PC-3 (cell line): ENCODE data around the gene PPP2R5D.

Experiments
- CTCF ChIP-seq: fragments of 300-600 bp; sonication (generic); conservative IDR thresholded peaks from 2 replicates; pipeline ENCODE4 v1.5.1; 2017; ENCODE audit warnings: antibody characterized with exemption, low read depth, mild to moderate bottlenecking, low read length
- EZH2 ChIP-seq: fragments of 300-600 bp; sonication (generic); IDR thresholded peaks from one replicate; pipeline ENCODE4 v1.6.1; 2017; ENCODE audit warnings: antibody characterized with exemption, mild to moderate bottlenecking, low read length; ENCODE audit not compliant: unreplicated experiment
- EZH2phosphoT487 ChIP-seq: fragments of 300-600 bp; sonication (generic); IDR thresholded peaks from 2 replicates; pipeline ENCODE4 v1.6.1; 2018; ENCODE audit warnings: mild to moderate bottlenecking, antibody characterized with exemption, low read length, borderline replicate concordance

GRCh38 chr6:43001843-43002242 is 17.5 kb downstream of the PPP2R5D start:
- no peak for TF ChIP-seq CTCF
- TF ChIP-seq EZH2: no peak
- no peak for TF ChIP-seq EZH2phosphoT487
